ENCODE measurements around the gene MADD. TPM values are rescaled to one million over a fixed set of nuclear protein-coding genes. Genes with fewer than 3 reads are reported as not detected.
"Not testable (repeated sequence)": the region's sequence is repeated elsewhere in the genome, so short reads cannot be mapped to it uniquely, and the experiment has no call there.

Gene MADD
- total RNA-seq, 3 donors from 2014 or later (not counting 1 experiment from before 2014, with no cell fraction given) = 333 to 383 (median 335) TPM

- peaks cover 27% of the 10 kb centered on the region for H3K36me3 Mint-ChIP-seq
- Histone ChIP-seq H3K27ac (ENCODE audit: low read length) (no peak overlapping the region), H3K9me3 (ENCODE audit: control insufficient read depth, insufficient read depth, low read length) (no peaks in the 10 kb centered on the region), H3K27me3 (ENCODE audit: control insufficient read depth, insufficient read depth, low read length) (no peaks in the 10 kb centered on the region), H3K4me3 (ENCODE audit: low read length) (no peak overlapping the region), H3K36me3 (ENCODE audit: control insufficient read depth, insufficient read depth, low read length) (peaks cover 86% of the 10 kb centered on the region), H3K4me1 (ENCODE audit: control insufficient read depth, insufficient read depth, low read length) (no peaks in the 10 kb centered on the region)
- intact Hi-C loops (cut with micrococcal nuclease) = no loop called here
- ATAC-seq (no peak), DNase-seq (no peak)
- TF ChIP-seq, protein P1, sequence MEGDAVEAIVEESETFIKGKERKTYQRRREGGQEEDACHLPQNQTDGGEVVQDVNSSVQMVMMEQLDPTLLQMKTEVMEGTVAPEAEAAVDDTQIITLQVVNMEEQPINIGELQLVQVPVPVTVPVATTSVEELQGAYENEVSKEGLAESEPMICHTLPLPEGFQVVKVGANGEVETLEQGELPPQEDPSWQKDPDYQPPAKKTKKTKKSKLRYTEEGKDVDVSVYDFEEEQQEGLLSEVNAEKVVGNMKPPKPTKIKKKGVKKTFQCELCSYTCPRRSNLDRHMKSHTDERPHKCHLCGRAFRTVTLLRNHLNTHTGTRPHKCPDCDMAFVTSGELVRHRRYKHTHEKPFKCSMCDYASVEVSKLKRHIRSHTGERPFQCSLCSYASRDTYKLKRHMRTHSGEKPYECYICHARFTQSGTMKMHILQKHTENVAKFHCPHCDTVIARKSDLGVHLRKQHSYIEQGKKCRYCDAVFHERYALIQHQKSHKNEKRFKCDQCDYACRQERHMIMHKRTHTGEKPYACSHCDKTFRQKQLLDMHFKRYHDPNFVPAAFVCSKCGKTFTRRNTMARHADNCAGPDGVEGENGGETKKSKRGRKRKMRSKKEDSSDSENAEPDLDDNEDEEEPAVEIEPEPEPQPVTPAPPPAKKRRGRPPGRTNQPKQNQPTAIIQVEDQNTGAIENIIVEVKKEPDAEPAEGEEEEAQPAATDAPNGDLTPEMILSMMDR (IDR thresholded peaks at IDR 0.05) = no peak
- no peak overlapping the region for H3K27ac Mint-ChIP-seq
- 96% methylated on average over 6 of the region's 6 CpGs for WGBS (ENCODE audit: insufficient coverage)
- peaks cover 0 to 7% of the 10 kb centered on the region in 2 donors for H3K4me1 Mint-ChIP-seq
- peaks cover 0 to 3% of the 10 kb centered on the region in 2 donors for H3K9me3 Mint-ChIP-seq
- H3K4me3 Mint-ChIP-seq = no peak overlapping the region
- no peaks in the 10 kb centered on the region for H3K27me3 Mint-ChIP-seq (ENCODE audit: low read depth in 2 of 2)
These were observed 38.3 kb downstream of the MADD start for GRCh38 chr11:47308050-47308823.

DNA sequence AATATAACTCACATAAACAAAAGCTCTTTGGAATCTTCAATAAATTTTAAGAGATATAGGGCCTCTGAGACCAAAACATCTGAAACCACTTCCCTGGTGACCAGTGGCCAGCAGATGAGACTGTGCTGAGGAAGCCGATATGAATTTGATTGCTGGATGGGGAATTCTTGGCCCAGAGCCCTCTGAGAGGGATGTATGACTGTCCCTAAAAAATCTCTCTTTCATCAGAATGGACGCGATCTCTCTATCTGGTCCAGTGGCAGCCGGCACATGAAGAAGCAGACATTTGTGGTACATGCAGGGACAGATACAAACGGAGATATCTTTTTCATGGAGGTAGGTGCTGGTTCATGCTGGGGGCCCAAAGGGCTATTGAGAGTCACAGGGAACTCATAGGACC is 45.1 kb downstream of the MADD start:
- 96% methylated on average over 5 of the region's 5 CpGs for WGBS (ENCODE audit: insufficient coverage)
- TF ChIP-seq, protein P1 (IDR thresholded peaks at IDR 0.05) = no peak
- Mint-ChIP-seq H3K27me3 (ENCODE audit: low read depth in 2 of 2) (no peaks in the 10 kb centered on the region), H3K27ac (peak overlapping the region in 1 of 2 donors; percentile 14), H3K4me3 (no peak overlapping the region), H3K9me3 (no peaks in the 10 kb centered on the region), H3K36me3 (peaks cover 17% of the 10 kb centered on the region), H3K4me1 (no peaks in the 10 kb centered on the region)
- Histone ChIP-seq H3K4me1 (ENCODE audit: control insufficient read depth, insufficient read depth, low read length) (no peaks in the 10 kb centered on the region), H3K9me3 (ENCODE audit: control insufficient read depth, insufficient read depth, low read length) (no peaks in the 10 kb centered on the region), H3K27ac (ENCODE audit: low read length) (no peak overlapping the region), H3K27me3 (ENCODE audit: control insufficient read depth, insufficient read depth, low read length) (no peaks in the 10 kb centered on the region), H3K4me3 (ENCODE audit: low read length) (no peak overlapping the region), H3K36me3 (ENCODE audit: control insufficient read depth, insufficient read depth, low read length) (peaks cover 62% of the 10 kb centered on the region)
- DNase-seq (no peak), ATAC-seq (no peak)
- intact Hi-C loops (cut with micrococcal nuclease) = no loop called here

DNA sequence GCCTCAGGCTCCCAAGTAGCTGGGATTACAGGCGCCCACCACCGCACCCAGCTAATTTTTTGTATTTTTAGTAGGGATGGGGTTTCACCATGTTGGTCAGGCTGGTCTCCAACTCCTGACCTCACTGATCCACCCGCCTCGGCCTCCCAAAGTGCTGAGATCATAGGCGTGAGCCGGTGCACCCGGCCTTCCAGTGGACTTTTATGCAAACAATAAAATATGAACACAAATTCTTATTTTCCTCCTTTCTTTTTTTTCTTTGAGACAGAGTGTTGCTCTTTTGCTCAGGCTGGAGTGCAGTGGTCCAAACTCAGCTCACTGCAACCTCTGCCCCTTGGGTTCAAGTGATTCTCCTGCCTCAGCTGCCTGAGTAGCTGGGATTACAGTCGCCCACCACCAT is 46.6 kb downstream of the MADD start:
- H3K9me3 ChIP-seq (ENCODE audit: control insufficient read depth, insufficient read depth, low read length); H3K27ac ChIP-seq (ENCODE audit: low read length); H3K4me1 ChIP-seq (ENCODE audit: control insufficient read depth, insufficient read depth, low read length); H3K4me3 ChIP-seq (ENCODE audit: low read length); H3K9me3 Mint-ChIP-seq; H3K4me3 Mint-ChIP-seq; H3K4me1 Mint-ChIP-seq; H3K27me3 Mint-ChIP-seq (ENCODE audit: low read depth in 2 of 2); ATAC-seq; DNase-seq; intact Hi-C loops (cut with micrococcal nuclease); H3K27ac Mint-ChIP-seq; H3K27me3 ChIP-seq (ENCODE audit: control insufficient read depth, insufficient read depth, low read length): not testable (repeated sequence)
- H3K36me3 Mint-ChIP-seq = peaks cover 17% of the 10 kb centered on the region
- 97% methylated on average over 6 of the region's 8 CpGs for WGBS (ENCODE audit: insufficient coverage)
- peaks cover 55% of the 10 kb centered on the region for H3K36me3 ChIP-seq (ENCODE audit: control insufficient read depth, insufficient read depth, low read length)

DNA sequence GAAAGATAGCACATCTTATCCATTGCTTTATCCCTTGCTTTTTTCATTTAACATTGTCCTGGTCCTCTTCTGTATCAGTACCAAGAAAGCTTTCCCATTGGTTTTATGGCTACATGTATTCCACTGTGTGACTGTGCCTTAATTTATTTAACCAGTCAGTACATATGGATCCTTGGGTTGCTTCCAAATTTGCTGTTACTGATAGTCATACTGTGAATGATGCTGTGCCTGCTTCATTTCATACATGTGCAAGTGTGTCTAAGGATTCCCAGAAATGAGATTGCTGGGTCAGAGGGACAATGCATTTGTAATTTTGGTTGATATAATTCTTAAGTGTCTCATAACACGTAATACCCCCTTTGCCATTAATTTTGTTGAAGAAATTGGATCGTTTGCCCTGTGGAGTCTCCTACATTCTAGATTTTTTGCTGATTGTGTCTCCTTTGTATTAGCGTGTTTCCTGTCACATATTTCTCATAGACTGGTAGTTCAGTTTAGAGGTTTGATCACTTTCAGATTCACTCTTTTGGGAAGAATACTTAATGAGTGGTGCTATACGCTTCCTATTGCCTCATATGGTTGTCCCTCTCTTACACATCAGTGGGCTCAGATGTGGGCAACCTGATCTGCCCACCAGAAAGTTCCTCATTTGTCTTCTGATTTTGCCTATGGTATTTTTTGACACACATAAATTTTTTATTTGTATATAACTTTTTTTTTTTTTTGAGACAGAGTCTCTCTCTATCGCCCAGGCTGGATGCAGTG is 47.3 kb downstream of the MADD start:
- Histone ChIP-seq H3K27me3 (ENCODE audit: control insufficient read depth, insufficient read depth, low read length) (no peaks in the 10 kb centered on the region), H3K36me3 (ENCODE audit: control insufficient read depth, insufficient read depth, low read length) (peaks cover 55% of the 10 kb centered on the region), H3K4me1 (ENCODE audit: control insufficient read depth, insufficient read depth, low read length) (no peaks in the 10 kb centered on the region), H3K4me3 (ENCODE audit: low read length) (no peak overlapping the region), H3K27ac (ENCODE audit: low read length) (no peak overlapping the region), H3K9me3 (ENCODE audit: control insufficient read depth, insufficient read depth, low read length) (no peaks in the 10 kb centered on the region)
- H3K27me3 Mint-ChIP-seq (ENCODE audit: low read depth in 2 of 2) = no peaks in the 10 kb centered on the region
- no peak for ATAC-seq
- no peaks in the 10 kb centered on the region for H3K4me1 Mint-ChIP-seq
- intact Hi-C loops (cut with micrococcal nuclease) = no loop called here
- no peak for DNase-seq
- H3K4me3 Mint-ChIP-seq = no peak overlapping the region
- H3K27ac Mint-ChIP-seq = peak overlapping the region; percentile 3 to 19
- peaks cover 17% of the 10 kb centered on the region for H3K36me3 Mint-ChIP-seq
- H3K9me3 Mint-ChIP-seq = no peaks in the 10 kb centered on the region
- WGBS (ENCODE audit: insufficient coverage) = 62% methylated on average over 4 of the region's 5 CpGs
- TF ChIP-seq, protein P1 (IDR thresholded peaks at IDR 0.05) = no peak
